ENCODE measurements around the gene CRYL1.
A peak's percentile ranks its signal among the peaks of the same experiment; 100 is the strongest.

CRYL1 gene

DNA sequence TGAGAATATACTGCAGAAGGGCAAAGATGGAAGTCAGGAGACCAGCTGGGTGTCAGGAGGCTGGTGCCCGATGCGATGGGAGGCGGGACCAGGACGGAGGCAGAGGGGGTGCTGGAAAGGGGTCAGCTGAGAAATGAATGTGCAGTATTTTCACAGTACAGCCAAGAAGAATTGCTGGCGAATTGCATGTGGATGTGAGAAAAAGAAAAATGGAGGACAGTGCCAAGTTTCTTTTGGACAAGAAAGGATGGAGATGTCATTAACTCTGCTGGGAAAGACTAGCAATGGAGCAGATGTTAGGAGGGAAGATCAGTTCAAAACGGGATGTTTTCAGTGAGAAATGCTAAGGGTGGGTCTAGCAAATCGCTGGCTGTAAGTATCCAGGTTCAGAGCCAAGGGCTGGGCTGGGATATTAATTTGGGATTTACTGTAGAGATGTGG is 7.0 kb downstream of the CRYL1 start:
- Histone ChIP-seq H3K4me1 (ENCODE audit: control insufficient read depth in 2 of 2, insufficient read depth in 1 of 2, low read depth in 1 of 2, low read length in 2 of 2) (no peaks in the 10 kb centered on the region), H3K27ac (replicated peaks; ENCODE audit: low read length) (no peak overlapping the region), H2AFZ (ENCODE audit: low read length) (no peak overlapping the region), H2BK15ac (ENCODE audit: low read length) (no peak overlapping the region), H3K4me3 (ENCODE audit: low read length in 2 of 2) (no peak overlapping the region), H2BK12ac (ENCODE audit: low read length) (no peak overlapping the region), H3K4me2 (ENCODE audit: insufficient read depth, low read length, poor library complexity, severe bottlenecking) (no peak overlapping the region), H3K9ac (ENCODE audit: low read depth, low read length, poor library complexity) (no peak overlapping the region), H4K91ac (ENCODE audit: low read depth, low read length, poor library complexity) (no peak overlapping the region), H4K8ac (ENCODE audit: low read depth, low read length) (no peak overlapping the region), H2BK5ac (ENCODE audit: low read length) (no peak overlapping the region), H3K9me3 (replicated peaks in 1 of 2; ENCODE audit: control insufficient read depth in 2 of 2, insufficient read depth in 1 of 2, low read depth in 1 of 2, low read length in 2 of 2) (no peaks in the 10 kb centered on the region), H3K4ac (ENCODE audit: low read length) (no peak overlapping the region), H2AK5ac (ENCODE audit: low read depth, low read length) (no peak overlapping the region), H3K79me1 (ENCODE audit: low read depth, low read length) (no peaks in the 10 kb centered on the region), H2BK120ac (ENCODE audit: low read depth, low read length) (no peak overlapping the region), H3K36me3 (replicated peaks in 1 of 2; ENCODE audit: control insufficient read depth in 2 of 2, insufficient read depth in 2 of 2, low read length in 2 of 2) (no peaks in the 10 kb centered on the region), H3K27me3 (ENCODE audit: control insufficient read depth in 3 of 3, insufficient read depth in 3 of 3, low read depth in 1 of 3, low read length in 3 of 3) (peaks cover 0 to 6% (median 0%) of the 10 kb centered on the region in 3 experiments), H3K18ac (ENCODE audit: low read length) (no peak overlapping the region), H3K23ac (ENCODE audit: low read depth, low read length, poor library complexity) (no peak overlapping the region), H3K14ac (ENCODE audit: low read length) (no peak overlapping the region)
- DNase-seq (ENCODE audit: low spot score), result no peak
- WGBS, 2 donors (ENCODE audit: extremely low coverage in 2 of 2, insufficient read length in 2 of 2, insufficient replicate concordance in 1 of 2), result no CpG with 5 or more reads among the region's 7 CpGs

DNA sequence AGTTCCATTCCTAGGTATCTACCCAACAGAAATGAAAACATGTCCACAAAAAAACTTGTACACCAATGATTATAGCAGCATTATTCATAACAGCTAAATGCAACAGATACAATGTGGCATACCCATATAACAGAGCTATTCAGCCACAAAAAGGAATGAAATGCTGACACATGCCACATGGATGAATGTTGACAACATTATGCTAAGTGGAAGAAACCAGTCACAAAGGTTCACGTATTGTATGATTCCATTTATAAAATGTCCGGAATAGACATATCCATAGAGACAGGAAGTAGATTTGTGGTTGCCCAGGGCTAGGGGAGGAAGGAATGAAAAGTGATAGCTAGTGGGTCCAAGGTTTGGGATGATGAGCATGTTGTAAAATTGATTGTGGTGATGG is 10.8 kb downstream of the CRYL1 start:
- no peaks in the 10 kb centered on the region for H3K79me1 ChIP-seq (ENCODE audit: low read depth, low read length)
- no peak overlapping the region for H3K18ac ChIP-seq (ENCODE audit: low read length)
- no peaks in the 10 kb centered on the region for H3K27me3 ChIP-seq (ENCODE audit: control insufficient read depth in 3 of 3, insufficient read depth in 3 of 3, low read depth in 1 of 3, low read length in 3 of 3)
- H4K8ac ChIP-seq (ENCODE audit: low read depth, low read length), result no peak overlapping the region
- H3K4me2 ChIP-seq (ENCODE audit: insufficient read depth, low read length, poor library complexity, severe bottlenecking), result no peak overlapping the region
- no peak overlapping the region for H2BK15ac ChIP-seq (ENCODE audit: low read length)
- no peaks in the 10 kb centered on the region for H3K9me3 ChIP-seq (replicated peaks in 1 of 2; ENCODE audit: control insufficient read depth in 2 of 2, insufficient read depth in 1 of 2, low read depth in 1 of 2, low read length in 2 of 2)
- H3K36me3 ChIP-seq (replicated peaks in 1 of 2; ENCODE audit: control insufficient read depth in 2 of 2, insufficient read depth in 2 of 2, low read length in 2 of 2), result no peaks in the 10 kb centered on the region
- no peak overlapping the region for H2AFZ ChIP-seq (ENCODE audit: low read length)
- H4K91ac ChIP-seq (ENCODE audit: low read depth, low read length, poor library complexity), result no peak overlapping the region
- H3K9ac ChIP-seq (ENCODE audit: low read depth, low read length, poor library complexity), result no peak overlapping the region
- H3K4me1 ChIP-seq (ENCODE audit: control insufficient read depth in 2 of 2, insufficient read depth in 1 of 2, low read depth in 1 of 2, low read length in 2 of 2), result peaks cover 0 to 3% of the 10 kb centered on the region in 2 donors
- no peak overlapping the region for H2BK5ac ChIP-seq (ENCODE audit: low read length)
- H2BK120ac ChIP-seq (ENCODE audit: low read depth, low read length), result no peak overlapping the region
- H3K23ac ChIP-seq (ENCODE audit: low read depth, low read length, poor library complexity), result no peak overlapping the region
- no peak overlapping the region for H3K27ac ChIP-seq (replicated peaks; ENCODE audit: low read length)
- no peak overlapping the region for H3K14ac ChIP-seq (ENCODE audit: low read length)
- H3K4me3 ChIP-seq (ENCODE audit: low read length in 2 of 2), result no peak overlapping the region
- no peak for DNase-seq (ENCODE audit: low spot score)
- H2BK12ac ChIP-seq (ENCODE audit: low read length), result no peak overlapping the region
- no peak overlapping the region for H2AK5ac ChIP-seq (ENCODE audit: low read depth, low read length)
- H3K4ac ChIP-seq (ENCODE audit: low read length), result no peak overlapping the region
- WGBS, 2 donors (ENCODE audit: extremely low coverage in 2 of 2, insufficient read length in 2 of 2, insufficient replicate concordance in 1 of 2), result no CpG with 5 or more reads among the region's 2 CpGs

DNA sequence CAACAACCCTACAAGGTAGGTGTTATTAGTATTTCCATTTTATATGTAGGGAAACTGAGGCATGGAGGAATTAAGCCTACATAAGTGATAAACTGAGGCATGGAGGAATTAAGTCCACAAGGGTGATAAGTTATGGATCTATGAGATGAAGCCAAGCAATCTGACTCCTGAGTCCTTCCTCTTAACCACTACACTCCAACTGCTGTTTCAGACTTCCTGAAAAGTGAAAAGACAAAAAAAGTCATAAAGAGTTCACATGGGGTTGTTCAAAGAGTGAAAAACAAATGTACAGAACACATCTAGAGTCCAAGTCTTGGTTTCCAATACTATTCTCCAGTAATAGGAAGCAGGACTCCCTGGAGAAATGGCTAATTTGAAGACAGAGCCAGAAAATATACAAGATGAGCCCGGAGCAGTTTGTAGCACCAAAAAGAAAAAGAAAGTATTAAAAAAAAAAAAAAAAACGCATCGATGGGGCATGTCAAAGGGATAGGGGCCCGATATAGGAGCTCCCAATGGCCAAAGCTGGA is 12.1 kb downstream of the CRYL1 start:
- Histone ChIP-seq H2AFZ (ENCODE audit: low read length) (no peak overlapping the region), H4K8ac (ENCODE audit: low read depth, low read length) (no peak overlapping the region), H2BK5ac (ENCODE audit: low read length) (no peak overlapping the region), H2BK12ac (ENCODE audit: low read length) (no peak overlapping the region), H3K4me1 (ENCODE audit: control insufficient read depth in 2 of 2, insufficient read depth in 1 of 2, low read depth in 1 of 2, low read length in 2 of 2) (peaks cover 0 to 3% of the 10 kb centered on the region in 2 donors), H3K14ac (ENCODE audit: low read length) (no peak overlapping the region), H2BK15ac (ENCODE audit: low read length) (no peak overlapping the region), H2BK120ac (ENCODE audit: low read depth, low read length) (no peak overlapping the region), H3K23ac (ENCODE audit: low read depth, low read length, poor library complexity) (no peak overlapping the region), H3K4me3 (ENCODE audit: low read length in 2 of 2) (no peak overlapping the region), H3K18ac (ENCODE audit: low read length) (no peak overlapping the region), H2AK5ac (ENCODE audit: low read depth, low read length) (no peak overlapping the region), H3K27me3 (ENCODE audit: control insufficient read depth in 3 of 3, insufficient read depth in 3 of 3, low read depth in 1 of 3, low read length in 3 of 3) (no peaks in the 10 kb centered on the region), H4K91ac (ENCODE audit: low read depth, low read length, poor library complexity) (no peak overlapping the region), H3K4me2 (ENCODE audit: insufficient read depth, low read length, poor library complexity, severe bottlenecking) (no peak overlapping the region), H3K79me1 (ENCODE audit: low read depth, low read length) (no peaks in the 10 kb centered on the region), H3K9ac (ENCODE audit: low read depth, low read length, poor library complexity) (no peak overlapping the region), H3K4ac (ENCODE audit: low read length) (no peak overlapping the region), H3K27ac (replicated peaks; ENCODE audit: low read length) (no peak overlapping the region), H3K36me3 (replicated peaks in 1 of 2; ENCODE audit: control insufficient read depth in 2 of 2, insufficient read depth in 2 of 2, low read length in 2 of 2) (no peaks in the 10 kb centered on the region), H3K9me3 (replicated peaks in 1 of 2; ENCODE audit: control insufficient read depth in 2 of 2, insufficient read depth in 1 of 2, low read depth in 1 of 2, low read length in 2 of 2) (no peaks in the 10 kb centered on the region)
- no CpG with 5 or more reads among the region's 4 CpGs for WGBS, 2 donors (ENCODE audit: extremely low coverage in 2 of 2, insufficient read length in 2 of 2, insufficient replicate concordance in 1 of 2)
- DNase-seq (ENCODE audit: low spot score), result no peak

GRCh38 chr13:20512042-20512683 is 13.5 kb downstream of the CRYL1 start:
- Histone ChIP-seq H3K4ac (ENCODE audit: low read length) (no peak overlapping the region), H3K4me3 (ENCODE audit: low read length in 2 of 2) (no peak overlapping the region), H3K4me1 (ENCODE audit: control insufficient read depth in 2 of 2, insufficient read depth in 1 of 2, low read depth in 1 of 2, low read length in 2 of 2) (peaks cover 0 to 3% of the 10 kb centered on the region in 2 donors), H2AK5ac (ENCODE audit: low read depth, low read length) (no peak overlapping the region), H4K8ac (ENCODE audit: low read depth, low read length) (no peak overlapping the region), H2BK5ac (ENCODE audit: low read length) (no peak overlapping the region), H4K91ac (ENCODE audit: low read depth, low read length, poor library complexity) (no peak overlapping the region), H3K23ac (ENCODE audit: low read depth, low read length, poor library complexity) (no peak overlapping the region), H3K18ac (ENCODE audit: low read length) (no peak overlapping the region), H3K79me1 (ENCODE audit: low read depth, low read length) (no peaks in the 10 kb centered on the region), H2BK120ac (ENCODE audit: low read depth, low read length) (no peak overlapping the region), H3K9ac (ENCODE audit: low read depth, low read length, poor library complexity) (no peak overlapping the region), H3K4me2 (ENCODE audit: insufficient read depth, low read length, poor library complexity, severe bottlenecking) (no peak overlapping the region), H3K27ac (replicated peaks; ENCODE audit: low read length) (no peak overlapping the region), H3K14ac (ENCODE audit: low read length) (no peak overlapping the region), H3K9me3 (replicated peaks in 1 of 2; ENCODE audit: control insufficient read depth in 2 of 2, insufficient read depth in 1 of 2, low read depth in 1 of 2, low read length in 2 of 2) (no peaks in the 10 kb centered on the region), H2BK15ac (ENCODE audit: low read length) (no peak overlapping the region), H3K36me3 (replicated peaks in 1 of 2; ENCODE audit: control insufficient read depth in 2 of 2, insufficient read depth in 2 of 2, low read length in 2 of 2) (no peaks in the 10 kb centered on the region), H3K27me3 (ENCODE audit: control insufficient read depth in 3 of 3, insufficient read depth in 3 of 3, low read depth in 1 of 3, low read length in 3 of 3) (no peaks in the 10 kb centered on the region), H2AFZ (ENCODE audit: low read length) (peak overlapping the region; percentile 68), H2BK12ac (ENCODE audit: low read length) (no peak overlapping the region)
- WGBS, 2 donors (ENCODE audit: extremely low coverage in 2 of 2, insufficient read length in 2 of 2, insufficient replicate concordance in 1 of 2), result no CpG with 5 or more reads among the region's 10 CpGs
- DNase-seq (ENCODE audit: low spot score), result no peak

Data from neuronal stem cell (in vitro differentiated cells).